ENCODE results near the gene MAML2.

GRCh38 chr11:96218901-96219300, 124.1 kb downstream of the MAML2 start:
- TF ChIP-seq POLR2A (IDR thresholded peaks at IDR 0.05; ENCODE audit: low read depth, low read length) (no peak), POLR2AphosphoS5 (IDR thresholded peaks at IDR 0.05; ENCODE audit: low read depth, low read length) (no peak)

All from GM12892 (cell line).